Kidney (tissue), 14 donors: Measurements from ENCODE around the gene NRXN3. TPM values are rescaled to one million over a fixed set of nuclear protein-coding genes. Genes with fewer than 3 reads are reported as not detected.

Experiments
- DNase-seq, 5 donors: peaks; one replicate each; pipeline ENCODE4 v3.0.0-alpha.2; 2013 to 2020
- FAIRE-seq: peaks from 2 replicates; lab custom pipeline; 2012; peaks lifted over from hg19 to GRCh38; lab: Jason Lieb, UNC
- H3K27ac ChIP-seq, 2 donors: one replicate each; pipeline ENCODE4 v1.7.0; 2013; ENCODE audit warnings: low read depth in 2 of 2, low read length in 2 of 2, inconsistent platforms in 1 of 2
- H3K27me3 ChIP-seq: one replicate; pipeline ENCODE4 v1.7.1; 2013; ENCODE audit warnings: low read length, inconsistent platforms; ENCODE audit not compliant: control insufficient read depth, insufficient read depth
- H3K36me3 ChIP-seq, 3 donors: one replicate each; pipeline versions ENCODE4 v1.7.0 to v1.7.1; 2013; ENCODE audit warnings: low read length in 3 of 3, control low read depth in 1 of 3, inconsistent platforms in 1 of 3; ENCODE audit not compliant: insufficient read depth in 3 of 3, control insufficient read depth in 2 of 3
- H3K4me1 ChIP-seq, 3 donors: one replicate each; pipeline versions ENCODE4 v1.7.0 to v1.7.1; 2013; ENCODE audit warnings: low read length in 3 of 3, inconsistent platforms in 1 of 3, low read depth in 1 of 3; ENCODE audit not compliant: control insufficient read depth in 2 of 3, insufficient read depth in 2 of 3
- H3K4me3 ChIP-seq, 3 donors: one replicate each; pipeline versions ENCODE4 v1.7.0 to v1.8.1; 2013; ENCODE audit warnings: low read length in 3 of 3, control low read depth in 1 of 3, inconsistent platforms in 1 of 3
- H3K9ac ChIP-seq, 3 donors: one replicate each; pipeline versions ENCODE4 v1.7.0 to v1.7.1; 2013; ENCODE audit warnings: low read length in 3 of 3, control low read depth in 1 of 3, inconsistent platforms in 1 of 3
- H3K9me3 ChIP-seq, 3 donors: one replicate each; pipeline versions ENCODE4 v1.7.0 to v1.7.1; 2013; ENCODE audit warnings: low read length in 3 of 3, control low read depth in 1 of 3, inconsistent platforms in 1 of 3; ENCODE audit not compliant: control insufficient read depth in 2 of 3, insufficient read depth in 1 of 3
- CTCF ChIP-seq: IDR thresholded peaks from 3 replicates; pipeline ENCODE4 v1.5.1; 2012; ENCODE audit warnings: mild to moderate bottlenecking, moderate library complexity, borderline replicate concordance; ENCODE audit not compliant: insufficient read depth; ENCODE audit errors: extremely low read depth
- intact Hi-C: fragments of 100-400 bp; cut with DNase I; formaldehyde crosslinking; loops from one replicate; pipeline ENCODE4 v1.11.1; 2022
- polyA plus RNA-seq: library from polyadenylated mRNA; stranded (reverse); fragments of 350-450 nt; fragmentation: Illumina TruSeq; extraction: RNeasy Lipid Tissue Mini Kit (QIAGEN cat#74804); gene quantifications from one replicate; pipeline ENCODE4 v1.2.3, GENCODE V29; 2014; ENCODE audit warnings: low read depth, low replicate concordance; ENCODE audit not compliant: insufficient read depth
- total RNA-seq: library from RNA; stranded (reverse); fragmentation: NEBNext Ultra II Directional; extraction: Animal tissue kit (Norgen Biotek cat#: 25700); gene quantifications from one replicate; pipeline ENCODE4 v1.2.1, GENCODE V29; 2021
- donor health status: control.
- donor health status: control.
- donor health status: control.
- donor health status: control.
- donor health status: control.
- donor health status: DM: yes; HTN: yes; CAD: no.
- donor health status: Normal renal cell carcinoma (clear cell type).

The NRXN3 gene
- total and polyA plus RNA-seq, 2 donors from 2014 or later: 1.5 to 2.4 TPM

DNA sequence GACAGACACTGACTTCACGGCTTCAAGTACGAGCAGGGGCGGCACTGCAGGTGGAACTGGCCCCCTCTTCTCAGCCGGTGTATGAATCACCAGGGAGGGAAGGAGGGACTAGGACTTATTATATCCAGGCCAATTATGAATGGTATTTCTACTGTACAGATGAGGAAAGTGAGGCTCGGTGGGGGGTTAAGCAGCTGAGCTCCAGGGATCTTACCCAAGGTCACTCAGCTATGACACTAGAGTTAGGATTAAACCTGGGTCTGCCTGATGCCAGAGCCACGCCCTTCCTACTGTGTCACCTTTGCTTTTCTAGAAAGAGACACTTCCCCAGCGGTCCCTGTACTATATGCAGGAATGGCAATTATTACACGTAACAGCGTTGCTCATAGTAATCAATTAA is 42.2 kb upstream of the NRXN3 start:
- H3K9me3 ChIP-seq: no peaks in the 10 kb centered on the region
- no peaks in the 10 kb centered on the region for H3K4me1 ChIP-seq
- H3K27ac ChIP-seq: no peak overlapping the region
- no peaks in the 10 kb centered on the region for H3K36me3 ChIP-seq
- intact Hi-C loops: no loop called here
- no peak for TF ChIP-seq CTCF
- no peaks in the 10 kb centered on the region for H3K27me3 ChIP-seq
- FAIRE-seq: no peak
- DNase-seq: no peak
- no peak overlapping the region for H3K4me3 ChIP-seq
- no peak overlapping the region for H3K9ac ChIP-seq

DNA sequence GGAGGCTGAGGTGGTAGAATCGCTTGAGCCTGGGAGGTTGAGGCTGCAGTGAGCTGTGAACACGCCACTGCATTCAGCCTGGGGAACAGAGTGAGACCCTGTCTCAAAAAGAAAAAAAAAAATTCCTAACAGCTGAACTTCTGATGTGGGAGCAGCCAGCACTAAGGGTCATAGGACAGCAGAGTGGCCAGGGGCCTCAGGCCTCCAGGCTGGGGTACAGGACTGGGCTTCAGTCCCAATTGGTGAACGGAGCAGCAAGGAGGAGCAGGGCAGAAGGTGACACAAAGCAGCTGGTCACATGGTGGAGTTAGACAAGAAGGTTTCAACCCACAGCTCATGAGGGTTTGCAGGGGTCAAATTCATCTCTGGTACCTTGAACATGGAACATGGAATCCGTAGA is 40.8 kb upstream of the NRXN3 start:
- intact Hi-C loops: no loop called here
- H3K9me3 ChIP-seq: no peaks in the 10 kb centered on the region
- H3K4me3 ChIP-seq: no peak overlapping the region
- TF ChIP-seq CTCF: no peak
- no peak for DNase-seq
- no peak overlapping the region for H3K27ac ChIP-seq
- H3K9ac ChIP-seq: no peak overlapping the region
- H3K4me1 ChIP-seq: no peaks in the 10 kb centered on the region
- no peaks in the 10 kb centered on the region for H3K27me3 ChIP-seq
- no peaks in the 10 kb centered on the region for H3K36me3 ChIP-seq
- no peak for FAIRE-seq

GRCh38 chr14:78130356-78130755 is 39.8 kb upstream of the NRXN3 start:
- no peak for TF ChIP-seq CTCF
- Histone ChIP-seq H3K4me3 (no peak overlapping the region), H3K4me1 (no peaks in the 10 kb centered on the region), H3K9ac (no peak overlapping the region), H3K27me3 (no peaks in the 10 kb centered on the region), H3K9me3 (no peaks in the 10 kb centered on the region), H3K36me3 (no peaks in the 10 kb centered on the region), H3K27ac (no peak overlapping the region)
- no peak for FAIRE-seq
- intact Hi-C loops: no loop called here
- no peak for DNase-seq

GRCh38 chr14:78131201-78131600 is 39.0 kb upstream of the NRXN3 start:
- FAIRE-seq (no peak), DNase-seq (no peak)
- intact Hi-C loops: no loop called here
- H3K4me1 ChIP-seq: no peaks in the 10 kb centered on the region
- H3K27ac ChIP-seq: no peak overlapping the region
- no peaks in the 10 kb centered on the region for H3K36me3 ChIP-seq
- H3K9me3 ChIP-seq: no peaks in the 10 kb centered on the region
- H3K27me3 ChIP-seq: no peaks in the 10 kb centered on the region
- no peak overlapping the region for H3K9ac ChIP-seq
- TF ChIP-seq CTCF: no peak
- no peak overlapping the region for H3K4me3 ChIP-seq
